T-helper 1 cell treated with Interleukin-12 subunit alpha and Interleukin-12 subunit beta and Interleukin-4 antibody, amounts not matched to agents 30 μg/mL and 1 μg/mL, for 36 hours (primary cell): ENCODE measurements around the gene MAZ.
"Not testable (repeated sequence)": the region's sequence is repeated elsewhere in the genome, so short reads cannot be mapped to it uniquely, and the experiment has no call there.

Experiments used
- H3K27ac Mint-ChIP-seq: one replicate; pipeline ENCODE4 v1.8.0; 2021; ENCODE audit warnings: mild to moderate bottlenecking, mixed read lengths
- H3K27me3 Mint-ChIP-seq: one replicate; pipeline ENCODE4 v1.8.0; 2021; ENCODE audit warnings: low read depth, mixed read lengths
- H3K36me3 Mint-ChIP-seq: one replicate; pipeline ENCODE4 v1.8.0; 2021; ENCODE audit warnings: low read depth, mixed read lengths
- H3K4me1 Mint-ChIP-seq: one replicate; pipeline ENCODE4 v1.8.0; 2021; ENCODE audit warnings: low read depth, mixed read lengths
- H3K4me3 Mint-ChIP-seq: one replicate; pipeline ENCODE4 v1.8.0; 2021; ENCODE audit warnings: mild to moderate bottlenecking, moderate library complexity, mixed read lengths
- H3K9me3 Mint-ChIP-seq: one replicate; pipeline ENCODE4 v1.8.0; 2021; ENCODE audit warnings: mixed read lengths

The MAZ gene

DNA sequence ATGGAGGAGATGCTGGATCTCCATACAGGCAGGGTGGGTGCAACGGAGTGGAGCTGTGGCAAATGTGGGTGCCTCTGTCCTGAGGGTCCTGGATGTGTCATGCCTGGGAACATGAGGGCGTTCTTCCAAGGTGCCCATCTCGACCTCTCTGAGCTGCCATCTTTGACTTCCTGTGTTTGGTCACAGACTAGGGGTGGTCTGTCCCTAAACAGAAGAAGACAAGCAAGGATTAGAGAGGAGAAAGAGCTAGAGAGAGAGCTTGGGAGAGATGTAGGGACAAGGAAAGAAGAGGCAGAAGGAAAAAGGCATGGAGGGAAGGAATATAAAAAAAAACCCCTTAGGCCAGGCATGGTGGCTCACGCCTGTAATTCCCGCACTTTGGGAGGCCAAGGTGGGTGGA is 31.6 kb upstream of the MAZ start:
- H3K4me3 Mint-ChIP-seq = no peak overlapping the region
- H3K27me3 Mint-ChIP-seq = peaks cover 18% of the 10 kb centered on the region
- H3K9me3 Mint-ChIP-seq = no peaks in the 10 kb centered on the region
- peaks cover 6% of the 10 kb centered on the region for H3K4me1 Mint-ChIP-seq
- no peak overlapping the region for H3K27ac Mint-ChIP-seq
- H3K36me3 Mint-ChIP-seq = no peaks in the 10 kb centered on the region

DNA sequence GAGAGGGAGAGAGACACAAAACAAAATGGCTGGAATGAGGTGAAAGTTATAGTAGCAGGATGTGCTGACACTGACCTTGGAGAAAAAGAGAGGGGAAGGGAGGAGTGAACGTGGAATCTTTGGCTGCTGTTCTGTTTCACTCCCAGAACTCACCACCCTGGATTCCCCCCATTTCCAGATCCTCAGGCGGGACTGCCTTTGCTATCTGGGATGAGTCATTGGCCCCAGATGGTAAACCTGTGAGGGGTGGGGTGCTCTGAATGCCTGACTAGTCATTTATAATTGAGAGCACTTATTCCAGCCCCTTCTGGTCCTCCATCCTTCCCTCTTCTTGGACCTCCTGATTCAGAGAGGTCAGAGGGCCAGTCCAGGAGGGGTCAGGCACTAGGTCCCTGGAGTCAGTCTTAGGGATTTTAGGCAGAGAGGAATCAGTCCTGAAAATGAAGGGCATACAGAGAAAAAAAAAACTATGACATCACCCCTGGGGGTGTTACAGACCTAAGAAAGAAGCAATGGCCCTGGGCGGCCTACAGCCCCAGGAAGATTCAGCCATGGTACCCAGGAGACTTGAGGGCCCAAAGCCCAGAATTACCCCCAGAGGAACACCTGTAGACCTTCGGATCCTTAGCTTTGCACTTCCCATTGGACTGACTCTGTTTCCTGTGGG is 30.5 kb upstream of the MAZ start:
- H3K27ac Mint-ChIP-seq = no peak overlapping the region

DNA sequence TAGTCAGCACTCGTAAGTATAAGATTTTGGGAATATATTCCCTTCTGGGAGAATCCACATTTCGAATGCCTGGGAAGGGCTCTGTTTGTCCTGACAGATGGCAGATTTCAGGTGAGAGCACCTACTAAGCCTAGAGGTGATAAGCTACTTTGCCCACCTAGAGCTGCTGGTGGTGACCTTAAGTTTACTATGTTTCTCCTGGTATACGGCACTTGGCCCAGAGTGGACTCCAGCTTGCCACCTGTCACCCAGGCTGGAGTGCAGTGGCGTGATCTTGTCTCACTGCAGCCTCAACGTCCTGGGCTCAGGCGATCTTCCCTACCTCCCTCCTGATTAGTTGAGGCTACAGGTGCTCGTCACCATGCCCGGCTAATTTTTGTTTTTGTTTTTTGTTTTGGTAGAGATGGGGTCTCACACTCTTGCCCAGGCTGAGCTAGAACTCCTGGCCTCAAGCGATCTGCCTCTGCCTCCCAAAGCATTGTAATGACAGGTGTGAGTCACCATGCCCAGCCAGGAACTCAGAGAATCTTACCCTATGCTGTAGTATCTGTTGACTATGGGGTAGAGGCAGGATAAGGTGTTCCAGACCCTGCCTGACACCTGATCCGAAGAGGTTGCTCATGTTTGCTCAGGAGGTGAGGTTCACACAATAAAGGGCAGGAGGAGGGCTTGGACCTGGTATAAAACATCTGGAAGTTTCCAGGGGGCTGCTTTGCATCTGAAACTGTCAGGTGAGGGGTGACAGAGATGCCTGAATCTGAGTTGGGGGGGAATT is 28.6 kb upstream of the MAZ start, which contains the start of gene ZG16:
Gene ZG16 (plus strand): TSS at position 681 of the 775 bp plus-strand sequence. CDS start 1,011 bp downstream, outside the sequence.
- H3K36me3 Mint-ChIP-seq = no peaks in the 10 kb centered on the region
- no peak within 1 kb of the TSS for H3K4me3 Mint-ChIP-seq
- peaks cover 1% of the 10 kb centered on the region for H3K4me1 Mint-ChIP-seq
- H3K9me3 Mint-ChIP-seq = no peaks in the 10 kb centered on the region
- H3K27ac Mint-ChIP-seq = no peak within 1 kb of the TSS
- H3K27me3 Mint-ChIP-seq = peaks cover 24% of the 10 kb centered on the region

More for the DNA sequence above, 30.5 kb upstream of the MAZ start:
- Mint-ChIP-seq H3K4me3 (no peak overlapping the region), H3K27me3 (peaks cover 24% of the 10 kb centered on the region), H3K36me3 (no peaks in the 10 kb centered on the region), H3K9me3 (no peaks in the 10 kb centered on the region), H3K4me1 (peaks cover 6% of the 10 kb centered on the region)

DNA sequence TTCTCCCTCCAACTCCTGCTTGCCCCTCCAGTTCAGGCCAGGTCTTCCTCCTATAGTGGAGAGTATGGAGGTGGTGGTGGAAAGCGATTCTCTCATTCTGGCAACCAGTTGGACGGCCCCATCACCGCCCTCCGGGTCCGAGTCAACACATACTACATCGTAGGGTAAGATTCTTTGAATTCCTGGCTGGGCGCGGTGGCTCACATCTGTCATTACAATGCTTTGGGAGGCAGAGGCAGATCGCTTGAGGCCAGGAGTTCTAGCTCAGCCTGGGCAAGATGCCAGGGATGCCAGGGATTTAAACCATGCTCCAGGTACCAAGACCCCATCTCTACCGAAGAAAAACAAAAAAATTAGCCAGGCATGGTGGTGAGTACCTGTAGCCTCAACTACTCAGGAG is 26.9 kb upstream of the MAZ start:
- no peaks in the 10 kb centered on the region for H3K36me3 Mint-ChIP-seq
- H3K9me3 Mint-ChIP-seq = no peaks in the 10 kb centered on the region
- H3K4me1 Mint-ChIP-seq = peaks cover 8% of the 10 kb centered on the region
- no peak overlapping the region for H3K4me3 Mint-ChIP-seq
- H3K27me3 Mint-ChIP-seq = peaks cover 24% of the 10 kb centered on the region
- no peak overlapping the region for H3K27ac Mint-ChIP-seq

DNA sequence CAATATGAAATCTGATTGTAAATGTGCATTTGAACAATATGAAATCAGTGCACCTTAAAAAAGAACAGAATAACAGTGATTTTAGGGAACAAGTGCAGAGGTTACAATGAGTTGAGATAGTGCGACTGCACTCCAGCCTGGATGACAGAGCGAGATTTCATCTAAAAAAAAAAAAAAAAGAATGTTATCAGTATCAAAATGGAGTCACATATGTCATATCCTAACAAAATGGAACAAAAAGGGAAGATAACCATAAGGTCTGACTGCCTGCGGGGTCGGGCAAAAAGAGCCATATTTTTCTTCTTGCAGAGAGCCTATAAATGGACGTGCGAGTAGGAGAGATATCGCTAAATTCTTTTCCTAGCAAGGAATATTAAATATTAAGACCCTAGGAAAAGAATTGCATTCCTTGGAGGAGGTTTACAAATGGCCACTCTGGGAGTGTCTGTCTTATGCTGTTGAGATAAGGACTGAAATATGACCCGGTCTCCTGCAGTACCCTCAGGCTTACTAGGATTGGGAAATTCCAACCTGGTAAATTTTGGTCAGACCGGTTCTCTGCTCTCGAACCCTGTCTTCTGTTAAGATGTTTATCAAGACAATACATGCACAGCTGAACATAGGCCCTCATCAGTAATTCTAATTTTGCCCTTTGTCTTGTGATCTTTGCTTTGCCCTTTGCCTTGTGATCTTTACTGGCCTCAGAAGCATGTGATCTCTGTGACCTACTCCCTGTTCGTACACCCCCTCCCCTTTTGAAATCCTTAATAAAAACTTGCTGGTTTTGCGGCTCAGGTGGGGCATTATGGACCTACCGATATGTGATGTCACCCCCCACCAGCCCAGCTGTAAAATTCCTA is 23.0 kb upstream of the MAZ start:
- not testable (repeated sequence) for H3K27ac Mint-ChIP-seq, H3K36me3 Mint-ChIP-seq, H3K4me3 Mint-ChIP-seq, H3K9me3 Mint-ChIP-seq
- Mint-ChIP-seq H3K4me1 (peaks cover 15% of the 10 kb centered on the region), H3K27me3 (peaks cover 18% of the 10 kb centered on the region)

DNA sequence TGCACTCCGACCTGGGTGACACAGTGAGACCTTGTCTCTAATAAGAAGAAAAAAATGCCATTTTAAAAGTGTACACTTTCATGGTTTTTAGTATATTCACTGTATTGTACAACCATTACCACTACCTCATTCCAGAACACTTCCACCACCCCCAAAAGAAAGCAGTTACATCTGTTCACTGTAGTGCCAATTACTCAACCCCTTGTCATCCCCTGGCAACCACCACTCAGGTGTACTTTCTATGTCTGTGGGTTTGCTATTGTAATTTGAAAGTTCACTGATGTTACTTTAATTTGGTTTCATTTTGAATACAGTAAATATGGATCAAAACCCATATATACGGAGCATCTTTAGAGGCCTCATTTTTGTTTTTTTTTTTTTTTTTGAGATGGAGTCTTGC is 22.2 kb upstream of the MAZ start:
- H3K36me3 Mint-ChIP-seq = no peaks in the 10 kb centered on the region
- peaks cover 10% of the 10 kb centered on the region for H3K27me3 Mint-ChIP-seq
- peaks cover 15% of the 10 kb centered on the region for H3K4me1 Mint-ChIP-seq
- no peak overlapping the region for H3K4me3 Mint-ChIP-seq
- H3K27ac Mint-ChIP-seq = no peak overlapping the region
- no peaks in the 10 kb centered on the region for H3K9me3 Mint-ChIP-seq

DNA sequence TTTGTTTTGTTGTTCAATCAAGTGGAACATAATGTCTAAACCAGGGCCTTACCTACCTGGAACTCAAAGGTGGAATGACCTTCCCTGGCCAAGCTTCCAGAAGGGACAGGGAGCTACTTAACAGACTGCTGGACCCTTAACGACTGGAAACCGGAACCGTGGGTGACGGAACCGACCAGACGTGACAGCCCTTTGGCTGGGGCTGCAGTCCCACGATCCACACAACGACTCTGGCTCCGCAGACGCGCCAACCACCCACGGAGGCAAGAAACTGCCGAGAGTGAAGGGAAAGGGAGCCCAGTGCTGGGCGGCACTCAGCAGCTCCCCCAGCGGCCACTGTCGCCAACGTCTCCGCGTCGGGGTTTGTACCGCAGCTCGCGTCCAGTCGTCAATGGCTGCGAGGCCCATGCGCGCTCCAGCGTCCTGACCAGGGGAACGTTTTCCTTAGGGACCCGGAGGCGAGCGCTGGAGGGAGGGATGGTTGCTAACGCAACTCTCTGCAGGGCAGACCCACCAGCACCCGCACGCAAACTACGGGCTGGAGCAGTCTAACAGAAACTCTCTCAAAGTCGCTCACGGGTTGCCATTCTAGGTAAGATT is 21.3 kb upstream of the MAZ start:
- Mint-ChIP-seq H3K9me3 (no peaks in the 10 kb centered on the region), H3K4me1 (peaks cover 15% of the 10 kb centered on the region), H3K27ac (no peak overlapping the region), H3K4me3 (peak overlapping the region; percentile 42), H3K36me3 (no peaks in the 10 kb centered on the region), H3K27me3 (peaks cover 3% of the 10 kb centered on the region)

DNA sequence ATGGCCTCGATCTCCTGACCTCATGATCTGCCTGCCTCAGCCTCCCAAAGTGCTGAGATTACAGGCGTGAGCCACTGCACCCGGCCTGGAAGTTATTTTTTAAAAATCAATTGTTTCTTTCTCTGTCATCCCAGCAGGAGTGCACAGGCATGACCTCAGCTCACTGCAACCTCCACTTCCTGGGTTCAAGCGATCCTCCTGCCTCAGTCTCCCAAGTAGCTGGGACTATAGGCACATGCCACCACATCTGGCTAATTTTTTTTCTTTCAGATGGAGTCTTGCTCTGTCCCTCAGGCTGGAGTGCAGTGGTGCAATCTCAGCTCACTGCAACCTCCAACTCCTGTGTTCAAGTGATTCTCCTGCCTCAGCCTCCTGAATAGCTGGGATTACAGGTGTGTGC is 19.2 kb upstream of the MAZ start:
- peaks cover 24% of the 10 kb centered on the region for H3K4me1 Mint-ChIP-seq
- H3K36me3 Mint-ChIP-seq, H3K27me3 Mint-ChIP-seq, H3K4me3 Mint-ChIP-seq, H3K27ac Mint-ChIP-seq, H3K9me3 Mint-ChIP-seq: not testable (repeated sequence)

DNA sequence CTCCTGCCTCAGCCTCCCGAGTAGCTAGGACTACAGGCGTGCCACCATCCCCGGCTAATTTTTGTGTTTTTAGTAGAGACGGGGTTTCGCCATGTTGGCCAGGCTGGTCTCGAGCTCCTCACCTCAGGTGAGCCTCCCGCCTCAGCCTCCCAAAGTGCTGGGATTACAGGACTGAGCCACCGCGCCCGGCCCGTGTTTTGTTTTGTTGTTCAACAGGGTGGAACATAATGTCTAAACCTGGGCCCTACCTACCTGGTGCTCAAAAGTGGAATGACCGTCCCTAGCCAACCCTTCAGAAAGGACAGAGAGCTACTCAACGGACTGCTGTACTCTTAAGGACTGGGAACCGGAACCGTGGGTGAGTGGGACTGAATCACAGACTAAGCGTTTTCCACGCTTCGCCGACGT is 16.6 kb upstream of the MAZ start:
- H3K36me3 Mint-ChIP-seq = peaks cover 11% of the 10 kb centered on the region
- H3K9me3 Mint-ChIP-seq = no peaks in the 10 kb centered on the region
- H3K27me3 Mint-ChIP-seq = no peaks in the 10 kb centered on the region

DNA sequence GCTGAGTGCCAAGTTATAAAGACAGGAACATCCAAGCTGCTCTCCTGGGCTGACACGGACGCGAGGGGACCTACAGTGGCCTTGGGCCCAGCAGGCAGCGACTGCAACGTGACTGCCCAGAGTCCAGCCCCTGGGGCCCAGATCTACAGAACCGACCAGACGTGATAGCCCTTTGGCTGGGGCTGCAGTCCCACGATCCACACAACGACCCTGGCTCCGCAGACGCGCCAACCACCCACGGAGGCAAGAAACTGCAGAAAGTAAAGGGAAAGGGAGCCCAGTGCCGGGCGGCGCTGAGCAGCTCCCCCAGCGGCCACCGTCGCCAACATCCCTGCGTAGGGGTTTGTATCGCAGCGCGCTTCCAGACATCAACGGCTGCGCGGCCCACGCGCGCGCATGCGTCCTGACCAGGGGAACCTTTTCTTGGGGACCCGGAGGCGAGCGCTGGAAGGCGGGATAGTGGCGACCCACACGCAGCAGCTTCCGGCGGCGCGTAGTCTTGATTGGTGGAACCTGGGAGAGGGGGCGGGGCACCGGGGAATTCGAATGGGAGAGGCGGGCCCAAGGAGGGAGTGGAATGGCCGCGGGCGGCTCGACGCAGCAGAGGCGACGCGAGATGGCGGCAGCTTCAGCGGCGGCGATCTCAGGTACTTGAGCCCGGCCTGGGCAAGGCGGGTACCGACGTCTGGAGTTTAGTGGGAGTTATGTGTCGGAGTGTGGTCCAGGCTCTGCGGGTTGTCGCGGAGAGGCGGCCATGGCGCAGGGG is 16.0 kb upstream of the MAZ start, which contains the start of gene KIF22:
Gene KIF22 (plus strand): TSS at position 569 of the 766 bp plus-strand sequence. CDS start 9 bp downstream, at position 578.
- Mint-ChIP-seq H3K4me3 (peak within 1 kb of the TSS; percentile 99), H3K27me3 (no peaks in the 10 kb centered on the region), H3K9me3 (no peaks in the 10 kb centered on the region), H3K4me1 (peaks cover 33% of the 10 kb centered on the region), H3K36me3 (peaks cover 14% of the 10 kb centered on the region), H3K27ac (peak within 1 kb of the TSS; percentile 92)

More for the DNA sequence above, 16.6 kb upstream of the MAZ start:
- H3K4me1 Mint-ChIP-seq = peaks cover 35% of the 10 kb centered on the region
- peak overlapping the region; percentile 99 for H3K4me3 Mint-ChIP-seq
- peak overlapping the region; percentile 92 for H3K27ac Mint-ChIP-seq

DNA sequence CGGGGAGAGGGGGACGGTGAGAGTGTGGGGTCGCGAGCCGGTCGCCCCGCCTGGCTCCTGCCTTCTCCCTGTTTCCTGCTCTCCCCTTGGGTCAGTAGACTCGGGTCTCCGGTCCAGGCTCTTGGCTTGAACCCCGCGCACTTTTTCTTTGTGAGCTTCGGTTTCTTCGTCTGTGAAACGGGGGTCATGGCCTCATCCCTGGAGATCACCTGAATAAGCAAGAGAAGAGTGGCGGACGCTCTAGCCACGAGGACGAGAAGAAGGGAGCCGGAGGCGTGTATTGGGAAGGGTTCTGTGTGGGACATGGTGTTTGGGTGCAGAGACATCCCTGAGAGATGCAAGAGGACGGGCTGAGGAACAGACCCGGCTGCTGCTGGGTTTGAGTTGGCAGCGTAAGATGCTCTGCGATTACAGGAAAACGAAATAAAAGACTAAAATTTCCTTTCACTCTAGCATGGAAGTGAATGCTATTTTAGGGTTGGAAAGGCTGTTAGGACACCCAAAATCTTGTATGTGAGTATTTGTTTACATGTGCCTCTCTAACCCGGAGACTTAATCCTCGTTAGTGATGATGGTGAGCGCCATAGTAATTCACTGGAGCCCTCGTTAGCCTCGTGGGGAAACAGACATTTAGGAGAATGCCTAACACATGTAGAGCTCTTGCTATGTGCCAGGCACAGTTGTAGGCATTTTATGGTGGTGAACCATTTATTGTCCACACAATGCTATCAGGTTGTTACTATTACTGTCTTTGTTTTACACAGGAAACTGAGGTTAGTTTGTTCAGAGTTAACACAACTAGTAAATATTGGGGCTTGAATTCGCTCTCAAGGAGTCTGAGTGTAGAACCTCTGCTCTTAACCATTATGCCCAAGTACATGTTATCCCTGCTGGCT is 15.1 kb upstream of the MAZ start:
- H3K36me3 Mint-ChIP-seq = peaks cover 15% of the 10 kb centered on the region
- H3K27ac Mint-ChIP-seq = peak overlapping the region; percentile 92
- peaks cover 36% of the 10 kb centered on the region for H3K4me1 Mint-ChIP-seq
- H3K9me3 Mint-ChIP-seq = no peaks in the 10 kb centered on the region
- H3K27me3 Mint-ChIP-seq = no peaks in the 10 kb centered on the region
- peak overlapping the region; percentile 99 for H3K4me3 Mint-ChIP-seq

DNA sequence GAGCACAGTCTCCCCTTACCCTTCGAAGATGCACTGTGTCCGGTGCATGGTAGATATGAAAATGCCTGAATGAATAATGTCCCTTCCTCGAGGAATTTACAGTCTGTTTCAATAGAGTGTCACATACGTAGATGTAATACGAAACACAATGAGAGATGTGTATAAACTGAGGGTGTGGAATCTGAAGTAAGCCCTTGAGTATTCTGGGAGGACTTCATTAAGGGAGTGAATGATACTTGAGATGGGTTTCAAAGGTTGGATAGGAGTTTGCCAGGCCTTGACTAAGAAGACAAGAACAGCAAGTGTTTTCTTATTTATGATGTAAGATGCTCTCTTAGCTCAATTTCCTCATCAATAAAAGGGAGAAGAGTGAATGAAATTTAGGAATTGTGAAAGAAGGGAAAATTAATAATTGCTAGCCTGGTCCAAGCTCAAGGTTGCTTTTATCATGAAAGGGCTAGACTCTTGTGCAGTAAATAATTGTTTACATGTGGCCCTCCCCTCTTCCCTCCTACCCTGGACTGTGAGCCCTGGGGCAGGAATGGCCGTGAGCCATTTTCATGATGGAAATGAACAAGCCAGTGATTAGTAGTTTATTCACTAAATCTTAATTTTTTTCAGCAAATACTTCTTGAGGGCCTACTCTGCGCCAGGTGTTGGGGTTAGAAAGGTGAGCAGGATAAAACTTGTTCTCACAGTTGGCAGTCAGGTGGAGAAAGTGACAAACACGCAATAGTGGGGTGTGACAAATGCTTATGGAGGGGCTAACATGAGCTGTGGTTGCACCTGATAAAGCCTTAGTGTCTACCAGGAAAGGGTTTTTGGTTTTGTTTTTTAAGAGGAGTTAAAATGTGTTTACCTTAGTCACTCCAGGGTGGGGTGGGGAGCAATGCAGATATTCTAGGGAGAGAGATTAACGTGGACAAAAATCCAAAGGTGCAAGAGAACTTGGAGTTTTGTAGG is 14.2 kb upstream of the MAZ start:
- Mint-ChIP-seq H3K4me3 (peak overlapping the region; percentile 99), H3K27ac (peak overlapping the region; percentile 92), H3K27me3 (no peaks in the 10 kb centered on the region), H3K9me3 (no peaks in the 10 kb centered on the region), H3K36me3 (peaks cover 20% of the 10 kb centered on the region), H3K4me1 (peaks cover 37% of the 10 kb centered on the region)
